A673 (cell line): Measurements from ENCODE around the gene NUP62. TPM values are rescaled to one million over a fixed set of nuclear protein-coding genes. Genes with fewer than 3 reads are reported as not detected.

ENCODE experiments used
- BruUV-seq: library from RNA; stranded (reverse); fragments of 400-500 nt; replicated peaks from 2 replicates; lab custom pipeline; 2021; lab: Mats Ljungman, UMichigan
- CTCF ChIA-PET: fragments of 300-600 bp; sonication (Branson Sonifier 250); formaldehyde crosslinking; loops from one replicate; lab custom pipeline; 2022; ENCODE audit warnings: antibody characterized with exemption; lab: Charles Lee
- POLR2A ChIA-PET: fragments of 300-600 bp; sonication (Branson Sonifier 250); formaldehyde crosslinking; loops from one replicate; lab custom pipeline; 2022; ENCODE audit warnings: antibody characterized with exemption; ENCODE audit not compliant: low non-redundant PET; lab: Charles Lee
- DNase-seq: peaks from one replicate; pipeline ENCODE4 v3.0.0-alpha.2; 2015; ENCODE audit warnings: low spot score
- H3K27ac ChIP-seq: fragments of 200-600 bp; sonication (generic); 2 replicates; pipeline ENCODE4 v1.5.1; 2016; ENCODE audit warnings: mixed run types, low read depth, mild to moderate bottlenecking, mixed read lengths, antibody characterized with exemption, low read length; ENCODE audit not compliant: poor library complexity, severe bottlenecking
- H3K27me3 ChIP-seq: fragments of 200-600 bp; sonication (generic); replicated peaks from 2 replicates; pipeline ENCODE4 v1.6.1; 2017; ENCODE audit warnings: mixed run types, low read depth, mild to moderate bottlenecking, mixed read lengths, antibody characterized with exemption, low read length; ENCODE audit not compliant: insufficient read depth, poor library complexity
- H3K36me3 ChIP-seq: fragments of 200-600 bp; sonication (generic); 2 replicates; pipeline ENCODE4 v1.6.1; 2016; ENCODE audit warnings: mixed run types, mild to moderate bottlenecking, mixed read lengths, antibody characterized with exemption, low read length; ENCODE audit not compliant: insufficient read depth, poor library complexity, severe bottlenecking
- H3K4me1 ChIP-seq: fragments of 200-600 bp; sonication (generic); 2 replicates; pipeline ENCODE4 v1.6.1; 2017; ENCODE audit warnings: mixed run types, mild to moderate bottlenecking, mixed read lengths, antibody characterized with exemption, low read length; ENCODE audit not compliant: insufficient read depth, poor library complexity, severe bottlenecking
- H3K4me3 ChIP-seq: fragments of 200-600 bp; sonication (generic); 2 replicates; pipeline ENCODE4 v1.5.1; 2016; ENCODE audit warnings: low read depth, mixed run types, mild to moderate bottlenecking, mixed read lengths, low read length; ENCODE audit not compliant: poor library complexity, severe bottlenecking
- H3K9me3 ChIP-seq: fragments of 200-600 bp; sonication (generic); 2 replicates; pipeline ENCODE4 v1.6.1; 2016; ENCODE audit warnings: mixed run types, low read depth, mild to moderate bottlenecking, mixed read lengths, antibody characterized with exemption, low read length; ENCODE audit not compliant: poor library complexity, severe bottlenecking
- CTCF ChIP-seq: fragments of 300-800, 200-600 bp; sonication (generic); conservative IDR thresholded peaks from 2 replicates; pipeline ENCODE4 v1.5.1; 2017; ENCODE audit warnings: low read depth, mild to moderate bottlenecking, antibody characterized with exemption, low read length, moderate library complexity, mixed read lengths
- EZH2 ChIP-seq: fragments of 200-600 bp; sonication (generic); IDR thresholded peaks from 2 replicates; pipeline ENCODE4 v1.6.1; 2017; ENCODE audit warnings: borderline replicate concordance, low read depth, mild to moderate bottlenecking, mixed read lengths, antibody characterized with exemption, low read length; ENCODE audit not compliant: poor library complexity, severe bottlenecking
- intact Hi-C: fragments of 100-400 bp; cut with micrococcal nuclease; formaldehyde crosslinking; loops from one replicate; pipeline ENCODE4 v1.10.0; 2022; ENCODE audit not compliant: unreplicated experiment
- total RNA-seq: library from RNA; stranded (reverse); gene quantifications from 2 replicates; pipeline ENCODE4 v1.2.3, GENCODE V29; 2021

NUP62 gene
- total RNA-seq, 1 experiment from 2014 or later: 98.5 TPM

DNA sequence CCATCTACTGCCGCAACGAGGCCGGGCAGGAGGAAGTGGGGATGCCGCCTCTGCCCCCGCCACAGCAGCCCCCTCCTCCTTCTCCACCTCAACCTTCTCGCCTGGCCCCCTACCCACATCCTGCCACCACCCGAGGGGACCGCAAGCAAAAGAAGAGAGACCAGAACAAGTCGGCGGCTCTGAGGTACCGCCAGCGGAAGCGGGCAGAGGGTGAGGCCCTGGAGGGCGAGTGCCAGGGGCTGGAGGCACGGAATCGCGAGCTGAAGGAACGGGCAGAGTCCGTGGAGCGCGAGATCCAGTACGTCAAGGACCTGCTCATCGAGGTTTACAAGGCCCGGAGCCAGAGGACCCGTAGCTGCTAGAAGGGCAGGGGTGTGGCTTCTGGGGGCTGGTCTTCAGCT, 3.4 kb upstream of the NUP62 start:
- intact Hi-C loops: no loop called here
- H3K27ac ChIP-seq: peak overlapping the region; percentile 35
- no peak for DNase-seq
- POLR2A ChIA-PET: interaction anchor here (0.7 kb wide), 1 partner anchor 55 kb away, joined by 5 read pairs; the partner anchor contains the start of genes AKT1S1 and TBC1D17
- no peaks in the 10 kb centered on the region for H3K27me3 ChIP-seq
- BruUV-seq: no TSS peak
- H3K4me1 ChIP-seq: peaks cover 22% of the 10 kb centered on the region
- CTCF ChIA-PET: no interaction called here
- no peaks in the 10 kb centered on the region for H3K9me3 ChIP-seq
- H3K4me3 ChIP-seq: no peak overlapping the region
- no peak for TF ChIP-seq CTCF
- no peak for TF ChIP-seq EZH2
- peaks cover 48% of the 10 kb centered on the region for H3K36me3 ChIP-seq

- no peak for TF ChIP-seq CTCF
- no peak for TF ChIP-seq EZH2
- ChIA-PET CTCF (no interaction called here), POLR2A (interaction anchor here (0.7 kb wide), 1 partner anchor 55 kb away, joined by 5 read pairs; the partner anchor contains the start of genes AKT1S1 and TBC1D17)
- H3K9me3 ChIP-seq: no peaks in the 10 kb centered on the region
- H3K4me1 ChIP-seq: peaks cover 28% of the 10 kb centered on the region
- no peak for DNase-seq
- intact Hi-C loops: no loop called here
- BruUV-seq: no TSS peak
- H3K27me3 ChIP-seq: no peaks in the 10 kb centered on the region
- peak overlapping the region; percentile 79 for H3K4me3 ChIP-seq
- peaks cover 54% of the 10 kb centered on the region for H3K36me3 ChIP-seq
- peak overlapping the region; percentile 18 for H3K27ac ChIP-seq
Observed at GRCh38 chr19:49932041-49932451, 2.7 kb upstream of the NUP62 start.

DNA sequence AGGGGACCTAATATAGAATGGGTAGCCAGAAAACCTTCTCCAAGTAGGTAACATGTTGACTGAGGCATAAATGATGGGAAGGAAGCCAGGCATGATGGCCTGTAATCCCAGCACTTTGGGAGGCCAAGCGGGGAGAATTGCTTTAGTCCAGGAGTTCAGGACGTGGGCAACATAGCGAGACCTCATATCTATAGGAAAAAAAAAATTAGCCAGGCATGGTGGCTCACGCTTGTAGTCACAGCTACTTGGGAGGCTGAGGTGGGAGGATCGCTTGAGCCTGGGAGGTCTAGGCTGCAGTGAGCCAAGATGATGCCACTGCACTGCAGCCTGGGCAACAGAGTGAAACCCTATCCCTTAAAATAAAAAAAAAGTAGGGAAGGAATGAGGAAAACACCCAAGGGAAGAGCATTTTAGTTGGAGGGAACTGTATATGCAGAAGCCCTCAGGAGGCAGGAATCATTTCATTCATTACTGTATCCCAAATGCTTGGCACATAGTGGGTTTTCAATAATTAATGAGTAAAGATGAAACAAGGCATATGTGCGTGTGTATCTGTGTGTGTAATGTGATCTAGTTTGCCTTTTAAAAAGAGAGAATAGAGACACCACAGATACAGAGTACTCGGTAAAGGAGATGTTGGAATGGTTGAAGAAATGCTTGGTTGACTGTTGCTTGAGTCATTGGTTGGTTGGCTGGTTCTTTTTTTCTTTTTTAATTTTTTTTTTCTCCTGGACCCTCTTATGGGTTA, 2.2 kb upstream of the NUP62 start:
- peaks cover 60% of the 10 kb centered on the region for H3K36me3 ChIP-seq
- H3K27me3 ChIP-seq: no peaks in the 10 kb centered on the region
- TF ChIP-seq EZH2 (no peak), CTCF (no peak)
- ChIA-PET CTCF (no interaction called here), POLR2A (no interaction called here)
- peak overlapping the region; percentile 79 for H3K4me3 ChIP-seq
- no peak for DNase-seq
- peaks cover 28% of the 10 kb centered on the region for H3K4me1 ChIP-seq
- intact Hi-C loops: no loop called here
- peak overlapping the region; percentile 100 for H3K27ac ChIP-seq
- no peaks in the 10 kb centered on the region for H3K9me3 ChIP-seq
- no TSS peak for BruUV-seq
